Upper lobe of left lung (tissue), 6 donors: ENCODE data around the gene CDKN2AIP. TPM values are rescaled to one million over a fixed set of nuclear protein-coding genes. Genes with fewer than 3 reads are reported as not detected.

Experiments used
- ATAC-seq, 2 donors: fragments of 200-7000 bp; cut with Tn5 transposase; one replicate each; pipeline ENCODE4 v1.9.1; 2022; ENCODE audit warnings: mild to moderate bottlenecking in 2 of 2, moderate library complexity in 2 of 2; ENCODE audit not compliant: low FRiP score in 2 of 2
- DNase-seq, 2 donors: peaks; one replicate each; pipeline ENCODE4 v3.0.0-alpha.2; 2019 to 2020
- H3K27ac ChIP-seq, 4 donors: fragments of 200-600 bp; sonication (generic); one replicate each; pipeline ENCODE4 v1.5.1; 2016 to 2019
- H3K27me3 ChIP-seq, 4 donors: fragments of 200-600 bp; sonication (generic); one replicate each; pipeline ENCODE4 v1.5.1; 2017 to 2019
- H3K36me3 ChIP-seq, 4 donors: fragments of 200-600 bp; sonication (generic); one replicate each; pipeline ENCODE4 v1.5.1; 2016 to 2019
- H3K4me1 ChIP-seq, 4 donors: fragments of 200-600 bp; sonication (generic); one replicate each; pipeline ENCODE4 v1.5.1; 2018 to 2019
- H3K4me3 ChIP-seq, 4 donors: fragments of 200-600 bp; sonication (generic); one replicate each; pipeline ENCODE4 v1.5.1; 2017 to 2019; ENCODE audit warnings: mild to moderate bottlenecking in 2 of 4, moderate library complexity in 1 of 4
- H3K9me3 ChIP-seq, 4 donors: fragments of 200-600 bp; sonication (generic); one replicate each; pipeline ENCODE4 v1.5.1; 2018 to 2019
- CTCF ChIP-seq, 6 experiments: fragments of 450-650 bp in 4 of 6; fragments of 200-600 bp in 2 of 6; sonication (generic) in 2 of 6; IDR thresholded peaks; one replicate each; pipeline ENCODE4 v1.5.1; 2016 to 2019; ENCODE audit warnings: antibody characterized with exemption in 6 of 6
- EP300 ChIP-seq, 4 donors: sonication (generic); formaldehyde crosslinking; IDR thresholded peaks; one replicate each; pipeline ENCODE4 v1.5.1; 2017; ENCODE audit warnings: antibody characterized with exemption in 4 of 4, control low read depth in 2 of 4
- POLR2A ChIP-seq, 4 donors: fragments of 450-650 bp; IDR thresholded peaks; one replicate each; pipeline ENCODE4 v1.5.1; 2016 to 2017; ENCODE audit warnings: antibody characterized with exemption in 4 of 4, mild to moderate bottlenecking in 2 of 4
- POLR2AphosphoS5 ChIP-seq, 2 donors: sonication (generic); formaldehyde crosslinking; IDR thresholded peaks; one replicate each; pipeline ENCODE4 v1.5.1; 2017; ENCODE audit warnings: antibody characterized with exemption in 2 of 2
- WGBS, 2 donors: methylation state at CpG; one replicate each; pipeline ENCODE4 v1.1.5; 2017 to 2018; 5-methylcytosine and 5-hydroxymethylcytosine counted together
- total RNA-seq, 6 donors: library from RNA; depleted of rRNA in 4 of 6; stranded (reverse); fragments of >200 nt in 4 of 6; gene quantifications; one replicate each; pipeline versions ENCODE4 v1.1.0 to v1.2.1, GENCODE V29; 2016 to 2021
- donor health status: DM: no; HTN: no; CAD: no; lungs with moderate emphysema.
- donor health status: DM: no; HTN: yes; CAD: no; lungs with severe emphysema.

The CDKN2AIP gene
- total RNA-seq, 6 donors from 2014 or later, result 7.8 to 25.7 (median 15.6) TPM

- Histone ChIP-seq H3K36me3 (peaks cover 15 to 29% (median 15%) of the 10 kb centered on the region in 4 donors), H3K27ac (peak overlapping the region; percentile 92 to 98 (median 97)), H3K27me3 (no peaks in the 10 kb centered on the region), H3K9me3 (no peaks in the 10 kb centered on the region), H3K4me3 (peak overlapping the region; percentile 49 to 95 (median 83)), H3K4me1 (peaks cover 22 to 42% (median 36%) of the 10 kb centered on the region in 4 donors)
- TF ChIP-seq POLR2A (IDR thresholded peaks at IDR 0.05) (no peak), EP300 (IDR thresholded peaks at IDR 0.05) (no peak), POLR2AphosphoS5 (IDR thresholded peaks at IDR 0.05) (no peak), CTCF (IDR thresholded peaks at IDR 0.05) (no peak)
- ATAC-seq (peak in 1 of 2 donors; percentile 55), DNase-seq (no peak)
- 1% methylated on average over 12 of the region's 30 CpGs for WGBS, 2 donors
Observed at GRCh38 chr4:183443655-183444213, 702 bp upstream of the CDKN2AIP start.

GRCh38 chr4:183445097-183445428 lies 627 bp downstream of the CDKN2AIP start:
- TF ChIP-seq CTCF (IDR thresholded peaks at IDR 0.05), result no peak
- Histone ChIP-seq H3K4me1 (peaks cover 22 to 47% (median 37%) of the 10 kb centered on the region in 4 donors), H3K27me3 (no peaks in the 10 kb centered on the region), H3K4me3 (peak overlapping the region; percentile 73 to 95 (median 93)), H3K36me3 (peaks cover 15 to 39% (median 18%) of the 10 kb centered on the region in 4 donors), H3K9me3 (no peaks in the 10 kb centered on the region), H3K27ac (peak overlapping the region; percentile 92 to 98 (median 97))
- WGBS, 2 donors, result 0% methylated on average over 1 to 24 of the region's 26 CpGs
- ATAC-seq, result peak; percentile 37 to 38
- DNase-seq, result peak in 1 of 2 donors; percentile 63

DNA sequence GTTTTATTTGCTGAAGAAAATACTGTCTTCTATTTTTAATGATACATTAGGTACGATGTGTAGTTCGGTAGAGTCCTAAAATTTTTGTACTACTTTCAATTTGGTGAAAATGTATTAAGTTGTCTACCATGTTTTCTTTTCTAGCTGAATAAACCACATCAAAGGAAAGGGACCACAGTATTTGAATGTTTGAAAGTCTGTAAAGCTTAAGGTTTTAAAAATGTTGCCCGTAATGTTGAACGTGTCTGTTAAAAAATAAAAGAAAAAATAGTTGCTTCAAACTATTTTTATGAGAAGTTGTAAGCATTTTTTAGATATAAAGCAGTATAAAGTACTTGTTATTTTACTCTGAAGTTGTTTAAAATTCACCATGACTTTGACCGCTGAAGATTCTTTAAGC lies 3.2 kb downstream of the CDKN2AIP start:
- H3K9me3 ChIP-seq, result no peaks in the 10 kb centered on the region
- peaks cover 18 to 62% (median 23%) of the 10 kb centered on the region in 4 donors for H3K36me3 ChIP-seq
- WGBS, 2 donors, result 79 to 85% methylated on average over 5 of the region's 5 CpGs
- DNase-seq (no peak), ATAC-seq (no peak)
- H3K27me3 ChIP-seq, result no peaks in the 10 kb centered on the region
- TF ChIP-seq POLR2A (IDR thresholded peaks at IDR 0.05) (no peak), POLR2AphosphoS5 (IDR thresholded peaks at IDR 0.05) (no peak), EP300 (IDR thresholded peaks at IDR 0.05) (no peak), CTCF (IDR thresholded peaks at IDR 0.05) (no peak)
- peaks cover 22 to 46% (median 36%) of the 10 kb centered on the region in 4 donors for H3K4me1 ChIP-seq
- no peak overlapping the region for H3K27ac ChIP-seq
- H3K4me3 ChIP-seq, result no peak overlapping the region

DNA sequence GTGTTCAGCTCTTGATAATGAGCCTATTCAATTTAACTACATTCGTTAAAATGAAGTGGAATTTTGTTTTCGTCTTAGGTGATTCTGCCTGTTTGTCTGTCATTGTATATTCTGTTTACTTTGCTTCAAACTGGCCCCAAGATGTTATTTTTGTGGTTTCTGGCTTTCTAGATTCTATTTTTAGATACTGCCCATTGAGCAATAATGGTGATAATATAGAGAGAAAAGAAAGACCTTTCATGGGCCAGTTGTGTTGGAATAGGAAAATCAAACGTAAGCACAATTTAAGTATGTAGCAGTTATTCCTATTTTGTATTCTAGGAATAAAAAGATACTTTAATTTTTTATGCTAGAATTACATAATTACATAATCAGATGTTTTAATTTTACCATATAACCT lies 4.0 kb downstream of the CDKN2AIP start:
- no peak for TF ChIP-seq POLR2AphosphoS5 (IDR thresholded peaks at IDR 0.05)
- no peak for TF ChIP-seq POLR2A (IDR thresholded peaks at IDR 0.05)
- TF ChIP-seq EP300 (IDR thresholded peaks at IDR 0.05), result no peak
- no peak for TF ChIP-seq CTCF (IDR thresholded peaks at IDR 0.05)
- Histone ChIP-seq H3K36me3 (peaks cover 18 to 70% (median 23%) of the 10 kb centered on the region in 4 donors), H3K9me3 (no peaks in the 10 kb centered on the region), H3K4me1 (peaks cover 22 to 38% (median 30%) of the 10 kb centered on the region in 4 donors), H3K4me3 (no peak overlapping the region), H3K27me3 (no peaks in the 10 kb centered on the region), H3K27ac (no peak overlapping the region)
- no peak for ATAC-seq
- WGBS, 2 donors, result 46 to 62% methylated on average over 3 of the region's 3 CpGs
- DNase-seq, result no peak
